ENCODE measurements around the gene OR52E5.

The OR52E5 gene

GRCh38 chr11:5930614-5931013 lies 37.6 kb downstream of the OR52E5 start:
- Histone ChIP-seq H3K27ac (ENCODE audit: low read length) (no peak overlapping the region), H3K36me3 (replicated peaks; ENCODE audit: low read depth, low read length) (no peaks in the 10 kb centered on the region), H3K79me2 (ENCODE audit: low read length) (no peaks in the 10 kb centered on the region), H3K27me3 (ENCODE audit: low read depth, low read length) (no peaks in the 10 kb centered on the region), H3K9me3 (ENCODE audit: insufficient read depth, low read length) (no peaks in the 10 kb centered on the region), H4K20me1 (ENCODE audit: insufficient read depth, low read length) (no peaks in the 10 kb centered on the region), H3K4me3 (ENCODE audit: low read length) (no peak overlapping the region), H3K9ac (ENCODE audit: low read length) (no peak overlapping the region), H2AFZ (ENCODE audit: low read depth, low read length) (no peak overlapping the region), H3K4me2 (ENCODE audit: low read length) (no peak overlapping the region), H3K4me1 (ENCODE audit: low read length) (no peaks in the 10 kb centered on the region)
- TF ChIP-seq CTCF (IDR thresholded peaks at IDR 0.05; ENCODE audit: low read depth, low read length), result no peak
- TF ChIP-seq EZH2phosphoT487 (IDR thresholded peaks at IDR 0.05; ENCODE audit: low read depth), result no peak

GRCh38 chr11:5931061-5931460 lies 38.1 kb downstream of the OR52E5 start:
- Histone ChIP-seq H3K4me2 (ENCODE audit: low read length) (no peak overlapping the region), H4K20me1 (ENCODE audit: insufficient read depth, low read length) (no peaks in the 10 kb centered on the region), H3K27ac (ENCODE audit: low read length) (no peak overlapping the region), H3K36me3 (replicated peaks; ENCODE audit: low read depth, low read length) (no peaks in the 10 kb centered on the region), H3K9me3 (ENCODE audit: insufficient read depth, low read length) (no peaks in the 10 kb centered on the region), H3K27me3 (ENCODE audit: low read depth, low read length) (no peaks in the 10 kb centered on the region), H3K79me2 (ENCODE audit: low read length) (no peaks in the 10 kb centered on the region), H2AFZ (ENCODE audit: low read depth, low read length) (no peak overlapping the region), H3K4me3 (ENCODE audit: low read length) (no peak overlapping the region), H3K9ac (ENCODE audit: low read length) (no peak overlapping the region), H3K4me1 (ENCODE audit: low read length) (no peaks in the 10 kb centered on the region)
- no peak for TF ChIP-seq EZH2phosphoT487 (IDR thresholded peaks at IDR 0.05; ENCODE audit: low read depth)
- no peak for TF ChIP-seq CTCF (IDR thresholded peaks at IDR 0.05; ENCODE audit: low read depth, low read length)

- Histone ChIP-seq H3K9ac (ENCODE audit: low read length) (no peak overlapping the region), H3K27me3 (ENCODE audit: low read depth, low read length) (no peaks in the 10 kb centered on the region), H2AFZ (ENCODE audit: low read depth, low read length) (no peak overlapping the region), H3K4me2 (ENCODE audit: low read length) (no peak overlapping the region), H3K4me1 (ENCODE audit: low read length) (no peaks in the 10 kb centered on the region), H3K36me3 (replicated peaks; ENCODE audit: low read depth, low read length) (no peaks in the 10 kb centered on the region), H3K79me2 (ENCODE audit: low read length) (no peaks in the 10 kb centered on the region), H4K20me1 (ENCODE audit: insufficient read depth, low read length) (no peaks in the 10 kb centered on the region), H3K4me3 (ENCODE audit: low read length) (no peak overlapping the region), H3K27ac (ENCODE audit: low read length) (no peak overlapping the region), H3K9me3 (ENCODE audit: insufficient read depth, low read length) (no peaks in the 10 kb centered on the region)
- TF ChIP-seq CTCF (IDR thresholded peaks at IDR 0.05; ENCODE audit: low read depth, low read length) (no peak), EZH2phosphoT487 (IDR thresholded peaks at IDR 0.05; ENCODE audit: low read depth) (no peak)
Measured at GRCh38 chr11:5932671-5933070, 39.7 kb downstream of the OR52E5 start.

DNA sequence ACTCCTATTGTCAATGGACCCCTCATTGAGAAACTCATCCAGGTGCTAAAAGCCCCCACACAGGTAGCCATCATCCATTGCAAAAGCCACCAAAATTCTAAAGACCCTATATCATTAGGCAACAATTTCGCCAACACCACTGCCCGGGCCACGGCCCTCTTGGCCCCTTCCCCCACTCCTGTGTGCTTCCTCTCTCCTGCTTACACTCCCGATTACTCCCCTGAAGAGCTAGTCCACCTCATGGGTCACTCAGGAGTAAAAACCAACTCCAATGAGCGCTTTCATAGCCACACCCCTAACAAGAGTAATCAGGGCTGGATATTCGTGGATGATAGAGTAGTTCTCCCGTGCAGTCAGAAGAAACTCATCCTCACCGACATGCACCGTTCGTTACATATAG lies 40.1 kb downstream of the OR52E5 start:
- no peaks in the 10 kb centered on the region for H3K4me1 ChIP-seq (ENCODE audit: low read length)
- no peaks in the 10 kb centered on the region for H3K36me3 ChIP-seq (replicated peaks; ENCODE audit: low read depth, low read length)
- H3K9me3 ChIP-seq (ENCODE audit: insufficient read depth, low read length), result no peaks in the 10 kb centered on the region
- H3K27me3 ChIP-seq (ENCODE audit: low read depth, low read length), result no peaks in the 10 kb centered on the region
- H3K4me2 ChIP-seq (ENCODE audit: low read length), result no peak overlapping the region
- H3K4me3 ChIP-seq (ENCODE audit: low read length), result no peak overlapping the region
- no peak overlapping the region for H3K9ac ChIP-seq (ENCODE audit: low read length)
- no peak overlapping the region for H3K27ac ChIP-seq (ENCODE audit: low read length)
- no peak for TF ChIP-seq EZH2phosphoT487 (IDR thresholded peaks at IDR 0.05; ENCODE audit: low read depth)
- no peaks in the 10 kb centered on the region for H3K79me2 ChIP-seq (ENCODE audit: low read length)
- no peak overlapping the region for H2AFZ ChIP-seq (ENCODE audit: low read depth, low read length)
- no peaks in the 10 kb centered on the region for H4K20me1 ChIP-seq (ENCODE audit: insufficient read depth, low read length)

Data from OCI-LY3 (cell line).